HEK293 (cell line): ENCODE data around the gene KRTAP3-3.

Experiments used
- CTCF ChIP-seq: fragments of 450-650 bp; formaldehyde crosslinking; IDR thresholded peaks from 2 replicates; pipeline ENCODE4 v1.5.1; 2016; ENCODE audit warnings: missing biosample characterization, missing genetic modification characterization
- HOXC10 ChIP-seq: sonication (generic); formaldehyde crosslinking; IDR thresholded peaks from 2 replicates; pipeline ENCODE4 v1.8.1; 2023; ENCODE audit warnings: mild to moderate bottlenecking, missing genetic modification reagents
- KLF16 ChIP-seq: fragments of 450-650 bp; formaldehyde crosslinking; IDR thresholded peaks from 2 replicates; pipeline ENCODE4 v1.5.1; 2017; ENCODE audit warnings: missing biosample characterization, missing genetic modification characterization
- PRDM6 ChIP-seq: fragments of 450-650 bp; formaldehyde crosslinking; IDR thresholded peaks from 2 replicates; pipeline ENCODE4 v1.5.1; 2017; ENCODE audit warnings: missing biosample characterization, missing genetic modification characterization
- REST ChIP-seq: fragments of 450-650 bp; formaldehyde crosslinking; IDR thresholded peaks from 2 replicates; pipeline ENCODE4 v1.5.1; 2016; ENCODE audit warnings: missing biosample characterization, missing genetic modification characterization
- ZFP41 ChIP-seq: fragments of 450-650 bp; formaldehyde crosslinking; IDR thresholded peaks from 2 replicates; pipeline ENCODE4 v1.5.1; 2016; ENCODE audit warnings: missing biosample characterization, missing genetic modification characterization, borderline replicate concordance
- ZNF24 ChIP-seq: fragments of 450-650 bp; formaldehyde crosslinking; IDR thresholded peaks from 2 replicates; pipeline ENCODE4 v1.5.1; 2016; ENCODE audit warnings: missing biosample characterization, missing genetic modification characterization

- TF ChIP-seq REST (tag by site-specific recombination) (no peak), ZFP41 (tag by site-specific recombination) (no peak), KLF16 (tag by site-specific recombination) (no peak), ZNF24 (tag by site-specific recombination) (no peak), CTCF (no peak), HOXC10 (CRISPR knock-in tag) (no peak), PRDM6 (tag by site-specific recombination) (no peak)
These were observed 37.3 kb downstream of the KRTAP3-3 start for GRCh38 chr17:40956401-40957254.
